ENCODE measurements around the gene SF3B5.
"Not testable (repeated sequence)": the region's sequence is repeated elsewhere in the genome, so short reads cannot be mapped to it uniquely, and the experiment has no call there.

Gene SF3B5

DNA sequence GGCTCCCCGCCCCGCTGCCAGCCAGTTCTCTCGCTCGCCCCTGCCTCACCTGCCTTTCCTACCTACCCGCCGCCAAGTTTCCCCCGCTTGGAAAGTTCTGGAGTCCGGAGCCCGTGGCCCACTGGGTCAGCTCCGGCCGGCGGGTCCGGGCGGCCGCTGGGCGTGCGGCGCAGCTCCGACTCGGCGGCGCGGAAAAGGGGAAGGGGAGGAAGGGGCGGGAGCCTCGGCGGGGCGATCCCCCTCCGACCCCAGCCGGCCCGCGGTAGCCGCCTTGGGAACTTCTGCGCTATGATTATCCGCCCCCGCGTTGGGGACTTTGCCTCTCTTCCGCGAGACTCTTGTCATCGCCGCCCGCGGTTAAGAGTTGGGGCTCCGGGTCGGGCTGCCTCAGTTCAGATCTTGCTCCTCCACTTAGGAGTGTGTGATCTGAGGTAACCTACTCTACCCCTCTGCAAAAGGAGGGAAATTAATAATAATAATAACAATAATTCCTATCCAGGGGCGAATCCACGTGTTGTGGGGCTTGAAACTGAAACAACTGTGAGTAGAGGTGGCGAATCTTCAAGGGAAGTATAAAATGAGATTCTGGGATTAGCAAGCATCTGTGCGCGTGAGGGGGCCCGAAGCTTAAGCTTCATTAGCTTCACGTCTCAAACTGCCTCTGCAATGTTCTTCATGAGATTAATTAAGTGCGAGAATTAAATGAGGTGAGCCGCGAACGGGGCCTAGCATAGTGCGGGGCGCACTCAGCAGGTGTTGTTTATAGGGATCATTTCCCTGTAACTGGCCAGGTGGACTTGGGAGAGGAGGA, 30.8 kb downstream of the SF3B5 start:
- peak; percentile 29 to 68 (median 47) for DNase-seq (ENCODE audit: low read depth in 4 of 4, low spot score in 1 of 4)

DNA sequence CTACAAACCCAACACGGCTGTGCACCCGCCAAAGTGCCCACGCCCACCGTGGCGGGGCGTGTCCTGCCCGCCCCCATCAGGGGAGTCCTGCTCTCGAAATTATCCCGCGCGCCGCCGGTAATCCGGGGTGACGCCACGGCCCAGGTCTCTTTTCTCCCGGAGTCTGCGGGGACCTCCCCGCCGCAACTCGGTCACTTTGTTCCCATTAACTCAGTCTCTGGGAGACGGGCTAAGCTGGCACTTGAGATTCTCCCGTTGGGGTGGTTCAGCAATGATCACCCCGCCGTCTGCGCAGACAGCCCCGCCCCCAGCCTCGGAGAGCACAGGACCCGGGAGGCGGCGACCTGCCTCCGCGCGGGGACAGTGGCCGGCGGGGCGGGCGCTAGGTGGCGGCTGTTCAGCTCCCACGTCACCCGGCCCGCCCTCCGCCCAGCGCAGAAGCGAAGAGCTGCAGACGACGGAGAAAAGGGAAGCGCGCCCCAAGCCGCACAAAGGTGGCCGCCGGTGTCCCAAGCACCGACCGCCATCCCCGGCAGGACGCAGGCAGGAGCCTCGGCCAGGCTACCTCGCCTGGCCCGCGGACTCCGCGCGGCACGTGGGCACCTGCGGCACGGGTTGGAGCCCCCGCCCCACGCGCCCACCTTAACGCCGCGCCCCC, 31.5 kb downstream of the SF3B5 start:
- peak; percentile 61 to 84 (median 70) for DNase-seq (ENCODE audit: low read depth in 4 of 4, low spot score in 1 of 4)

DNA sequence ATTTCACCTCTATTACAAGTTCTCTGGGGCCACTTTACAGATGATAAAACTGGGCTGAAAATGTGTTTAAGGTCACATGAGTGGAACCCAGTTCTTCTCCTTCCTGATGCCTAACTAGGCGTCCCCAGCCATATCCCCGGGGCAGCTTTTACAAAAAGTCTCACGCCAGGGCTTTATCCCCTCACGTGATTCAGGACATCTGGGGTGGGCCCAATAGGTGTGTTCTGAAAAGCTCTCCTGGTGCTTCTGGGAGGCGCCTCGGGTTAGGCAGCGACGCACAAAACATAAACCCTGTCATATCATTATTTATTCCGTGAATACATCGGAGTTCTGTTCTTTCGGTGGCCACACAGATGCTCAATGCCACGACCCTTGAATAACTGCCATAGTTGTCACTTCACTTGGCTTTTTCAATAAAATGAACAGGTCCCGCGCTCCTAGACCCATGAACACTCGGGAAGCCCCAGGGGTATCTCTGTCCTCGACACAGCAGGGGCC, 32.1 kb downstream of the SF3B5 start:
- no peak for DNase-seq (ENCODE audit: low read depth in 4 of 4, low spot score in 1 of 4)

DNA sequence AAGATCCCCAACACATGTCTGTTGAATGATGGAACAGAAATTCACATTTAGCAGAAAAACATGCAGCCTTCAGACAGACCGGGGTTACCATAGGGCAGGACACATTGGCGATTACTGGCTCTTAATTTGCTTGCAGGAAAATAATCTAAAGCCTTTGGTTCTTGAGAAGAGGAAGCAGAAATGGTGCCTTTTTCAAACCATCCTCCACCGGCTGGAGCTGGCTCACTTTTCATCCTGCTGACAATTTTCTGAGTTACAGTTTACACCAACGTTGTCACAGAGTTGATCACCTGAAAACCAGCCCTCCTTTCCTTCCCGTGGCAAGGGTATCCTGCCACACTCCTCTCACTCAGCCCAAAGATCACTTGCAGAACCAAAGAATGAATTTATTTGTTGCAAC, 32.6 kb downstream of the SF3B5 start:
- DNase-seq (ENCODE audit: low read depth in 4 of 4, low spot score in 1 of 4): no peak

DNA sequence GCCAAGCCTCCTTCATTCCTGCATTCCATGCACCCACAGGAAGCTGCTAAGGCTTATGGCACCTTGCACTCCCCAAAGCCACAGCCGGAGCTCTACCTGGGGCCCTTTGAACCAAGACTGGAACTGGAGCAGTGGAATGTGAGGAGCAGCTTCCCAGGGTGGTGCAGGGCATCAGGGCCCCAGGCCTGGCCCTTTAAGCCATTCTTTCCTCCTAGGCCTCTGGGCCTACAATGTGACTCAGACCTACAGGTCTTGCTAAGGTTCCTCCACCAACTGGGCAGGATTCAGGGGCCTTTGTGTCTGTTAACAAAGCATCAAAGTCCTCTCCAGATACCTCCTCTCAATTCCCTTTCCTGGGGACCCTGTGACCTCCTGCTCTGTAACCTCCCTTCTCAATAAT, 36.2 kb downstream of the SF3B5 start:
- DNase-seq (ENCODE audit: low read depth in 4 of 4, low spot score in 1 of 4): no peak

DNA sequence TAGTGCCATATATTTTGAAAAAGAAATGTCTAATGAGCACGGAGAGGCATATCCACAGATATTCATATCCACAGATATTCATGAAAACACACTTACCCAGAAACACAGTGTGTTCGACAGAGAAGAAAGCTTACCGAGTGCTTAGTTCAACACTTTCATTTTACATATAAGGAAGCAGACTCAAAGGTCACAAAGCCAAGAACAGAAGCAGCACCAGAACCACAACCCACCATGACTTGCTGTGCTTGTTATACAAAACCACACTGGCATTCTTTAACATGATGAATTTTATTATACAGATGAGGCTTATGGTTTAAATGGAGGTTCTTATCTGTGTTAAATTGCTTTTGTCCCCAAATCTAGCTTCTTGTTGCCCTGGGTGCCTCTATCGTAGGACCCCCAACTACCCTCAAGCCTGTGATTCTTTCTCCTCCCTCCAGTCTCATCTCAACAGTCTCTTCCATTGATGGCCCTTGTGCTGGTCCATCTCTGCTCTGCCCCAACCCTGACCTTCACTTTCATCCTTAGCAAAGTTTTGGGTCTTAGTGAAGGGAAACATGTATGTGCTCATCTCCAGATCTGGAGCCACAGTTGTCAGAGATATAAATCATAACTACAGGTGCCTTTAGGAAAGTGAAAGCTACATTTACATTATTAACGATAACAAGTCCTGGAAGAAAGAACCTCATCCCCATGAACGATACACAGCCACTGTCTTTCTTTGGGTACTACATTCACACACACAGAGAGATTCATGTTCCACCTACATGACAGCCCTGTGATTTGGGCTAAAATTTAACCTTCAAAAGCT, 40.0 kb downstream of the SF3B5 start:
- no peak for DNase-seq (ENCODE audit: low read depth in 4 of 4, low spot score in 1 of 4)

DNA sequence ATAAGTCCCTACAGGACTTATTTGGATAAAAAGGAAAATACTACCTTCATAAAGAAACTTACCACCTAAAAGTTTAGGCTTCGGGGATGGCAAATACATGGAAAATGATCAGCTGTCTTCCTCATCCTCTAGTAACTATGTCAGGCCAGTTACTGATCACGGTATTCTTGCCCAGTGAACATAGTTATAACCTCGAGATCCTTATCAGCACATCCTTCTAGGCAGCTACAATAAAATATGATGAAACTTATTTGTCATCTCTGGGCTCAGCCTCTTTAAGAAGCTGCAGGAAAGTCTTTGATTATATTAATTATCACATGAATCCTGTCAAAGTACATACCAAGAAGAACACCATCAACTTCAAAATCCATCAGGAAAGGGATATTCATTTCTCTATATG, 41.8 kb downstream of the SF3B5 start:
- DNase-seq (ENCODE audit: low read depth in 4 of 4, low spot score in 1 of 4): no peak

DNA sequence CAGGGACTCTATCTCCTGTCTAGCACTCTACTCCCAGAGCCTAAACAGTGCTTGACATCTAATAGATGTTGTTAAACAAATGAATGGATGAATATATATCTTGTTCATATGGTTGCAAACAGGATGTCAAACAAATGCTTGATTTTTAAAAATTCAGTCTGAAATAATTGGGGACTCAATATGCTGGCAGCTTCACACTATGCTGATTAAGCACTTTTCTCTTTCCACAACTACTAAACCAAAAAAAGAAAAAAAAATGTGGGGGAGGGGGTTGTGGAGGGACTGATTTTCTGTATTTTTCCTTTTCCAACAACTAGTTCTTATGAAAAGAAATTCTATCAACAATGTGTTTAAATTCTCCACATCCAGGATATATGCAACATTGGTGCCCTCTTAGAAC, 42.9 kb downstream of the SF3B5 start:
- no peak for DNase-seq (ENCODE audit: low read depth in 4 of 4, low spot score in 1 of 4)

DNA sequence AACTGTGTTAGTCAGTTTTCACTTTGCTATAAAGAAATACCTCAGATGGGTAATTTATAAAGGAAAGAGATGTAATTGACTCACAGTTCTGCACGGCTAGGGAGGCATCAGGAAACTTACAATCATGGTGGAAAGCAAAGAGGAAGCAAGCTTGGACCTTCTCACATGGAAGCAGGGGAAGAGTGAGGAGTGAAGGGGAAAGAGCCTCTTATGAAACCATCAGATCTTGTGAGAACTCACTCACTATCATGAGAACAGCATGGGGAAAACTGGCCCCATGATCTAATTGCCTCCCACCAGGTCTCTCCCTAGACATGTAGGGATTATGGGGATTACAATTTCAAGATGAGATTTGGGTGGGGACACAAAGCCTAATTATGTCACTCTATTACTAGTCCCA, 46.0 kb downstream of the SF3B5 start:
- DNase-seq (ENCODE audit: low read depth in 4 of 4, low spot score in 1 of 4): no peak

DNA sequence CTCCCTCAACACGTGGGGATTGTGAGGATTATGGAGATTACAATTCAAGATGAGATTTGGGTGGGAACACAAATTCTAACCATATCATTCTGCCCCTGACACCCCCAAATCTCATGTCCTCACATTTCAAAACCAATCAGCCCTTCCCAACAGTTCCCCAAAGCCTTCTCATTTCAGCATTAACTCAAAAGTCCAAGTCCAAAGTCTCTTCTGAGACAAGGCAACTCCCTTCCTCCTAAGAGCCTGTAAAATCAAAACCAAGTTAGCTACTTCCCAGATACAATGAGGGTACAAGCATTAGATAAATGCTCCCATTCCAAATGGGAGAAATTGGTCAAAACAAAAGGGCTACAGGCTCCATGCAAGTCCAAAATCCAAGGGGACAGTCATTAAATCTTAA, 47.7 kb downstream of the SF3B5 start:
- DNase-seq (ENCODE audit: low read depth in 4 of 4, low spot score in 1 of 4): no peak

DNA sequence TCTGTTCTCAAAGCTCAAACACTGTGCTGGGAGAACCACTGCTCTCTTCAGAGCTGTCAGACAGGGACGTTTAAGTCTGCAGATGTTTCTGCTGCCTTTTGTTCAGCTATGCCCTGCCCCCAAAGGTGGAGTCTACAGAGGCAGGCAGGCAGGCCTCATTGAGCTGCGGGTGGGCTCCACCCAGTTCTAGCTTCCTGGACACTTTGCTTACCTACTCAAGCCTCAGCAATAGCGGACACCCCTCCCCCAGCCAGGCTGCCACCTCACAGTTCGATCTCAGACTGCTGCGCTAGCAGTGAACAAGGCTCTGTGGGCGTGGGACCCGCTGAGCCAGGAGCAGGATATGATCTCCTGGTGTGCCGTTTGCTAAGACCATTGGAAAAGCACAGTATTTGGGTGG, 48.7 kb downstream of the SF3B5 start:
- not testable (repeated sequence) for DNase-seq (ENCODE audit: low read depth in 4 of 4, low spot score in 1 of 4)

DNA sequence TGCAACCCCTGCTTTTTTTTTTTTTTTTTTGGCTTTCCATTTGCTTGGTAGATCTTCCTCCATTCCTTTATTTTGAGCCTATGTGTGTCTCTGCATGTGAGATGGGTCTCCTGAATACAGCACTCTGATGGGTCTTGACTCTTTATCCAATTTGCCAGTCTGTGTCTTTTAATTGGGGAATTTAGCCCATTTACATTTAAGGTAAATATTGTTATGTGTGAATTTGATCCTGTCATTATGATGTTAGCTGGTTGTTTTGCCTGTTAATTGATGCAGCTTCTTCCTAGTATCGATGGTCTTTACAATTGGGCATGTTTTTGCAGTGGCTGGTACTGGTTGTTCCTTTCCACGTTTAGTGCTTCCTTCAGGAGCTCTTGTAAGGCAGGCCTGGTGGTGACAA, 50.4 kb downstream of the SF3B5 start:
- not testable (repeated sequence) for DNase-seq (ENCODE audit: low read depth in 4 of 4, low spot score in 1 of 4)

Measured in stimulated activated CD4-positive, alpha-beta T cell treated with anti-CD3 and anti-CD28 coated beads, Interleukin-1b, Interleukin-23, amount 100 ng/mL, for 24 hours (primary cell).